GM19099 (cell line): ENCODE data around the gene HMOX2.

ENCODE experiments used
- POLR2A ChIP-seq: IDR thresholded peaks from 3 replicates; pipeline ENCODE4 v1.6.1; 2011; ENCODE audit warnings: low read depth; ENCODE audit not compliant: insufficient read length; ENCODE audit errors: extremely low read depth

HMOX2 gene

DNA sequence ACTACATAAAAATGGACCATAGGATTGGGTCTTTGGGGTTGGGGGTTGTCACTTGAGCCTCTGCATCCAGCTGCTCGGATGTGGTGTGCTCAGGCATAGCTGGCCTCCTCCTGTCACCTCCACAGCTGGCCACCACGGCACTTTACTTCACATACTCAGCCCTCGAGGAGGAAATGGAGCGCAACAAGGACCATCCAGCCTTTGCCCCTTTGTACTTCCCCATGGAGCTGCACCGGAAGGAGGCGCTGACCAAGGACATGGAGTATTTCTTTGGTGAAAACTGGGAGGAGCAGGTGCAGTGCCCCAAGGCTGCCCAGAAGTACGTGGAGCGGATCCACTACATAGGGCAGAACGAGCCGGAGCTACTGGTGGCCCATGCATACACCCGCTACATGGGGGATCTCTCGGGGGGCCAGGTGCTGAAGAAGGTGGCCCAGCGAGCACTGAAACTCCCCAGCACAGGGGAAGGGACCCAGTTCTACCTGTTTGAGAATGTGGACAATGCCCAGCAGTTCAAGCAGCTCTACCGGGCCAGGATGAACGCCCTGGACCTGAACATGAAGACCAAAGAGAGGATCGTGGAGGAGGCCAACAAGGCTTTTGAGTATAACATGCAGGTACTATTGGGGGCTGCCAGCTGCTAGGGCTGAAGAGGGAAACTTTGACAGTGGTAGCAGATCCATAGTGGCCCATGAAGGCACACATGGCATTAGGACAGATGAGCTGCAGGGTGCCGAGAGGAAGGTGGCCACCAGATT, 31.6 kb downstream of the HMOX2 start:
- TF ChIP-seq POLR2A, result no peak

DNA sequence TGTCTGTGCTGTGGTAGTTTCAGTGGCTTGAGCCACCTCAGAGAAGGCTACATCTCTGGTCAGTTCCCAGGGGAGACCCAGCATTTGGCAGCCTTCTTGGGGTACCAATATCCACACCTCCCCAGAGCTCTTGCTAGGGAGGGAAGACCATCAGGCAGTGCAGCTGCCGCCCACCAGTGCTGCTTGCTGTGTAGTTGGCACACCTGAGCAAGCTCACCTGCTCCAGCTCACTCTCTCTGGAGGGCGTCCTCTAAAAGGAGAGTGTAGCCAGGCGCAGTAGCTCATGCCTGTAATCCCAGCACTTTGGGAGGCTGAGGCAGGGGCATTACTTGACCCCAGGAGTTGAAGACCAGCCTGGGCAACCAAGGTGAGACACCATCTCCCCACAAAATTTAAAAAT, 32.6 kb downstream of the HMOX2 start:
- no peak for TF ChIP-seq POLR2A

GRCh38 chr16:4509420-4509819, 33.2 kb downstream of the HMOX2 start:
- no peak for TF ChIP-seq POLR2A

DNA sequence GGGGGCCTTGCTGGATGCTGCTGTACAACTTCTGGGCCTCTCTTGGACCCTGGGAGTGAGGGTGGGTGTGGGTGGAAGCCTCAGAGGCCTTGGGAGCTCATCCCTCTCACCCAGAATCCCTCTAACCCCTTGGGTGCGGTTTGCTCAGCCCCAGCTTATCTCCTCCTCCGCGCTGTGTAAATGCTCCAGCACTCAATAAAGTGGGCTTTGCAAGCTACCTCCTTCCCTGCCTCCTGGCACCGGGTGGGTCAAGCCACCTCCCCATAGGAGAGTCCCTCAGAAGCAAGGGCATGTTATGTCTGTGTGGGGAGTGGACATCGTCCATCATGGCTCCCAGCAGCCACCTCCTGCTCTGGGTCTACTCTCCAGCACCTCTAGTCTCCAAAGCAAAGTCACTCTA, 33.9 kb downstream of the HMOX2 start:
- no peak for TF ChIP-seq POLR2A

GRCh38 chr16:4510747-4511426, 34.7 kb downstream of the HMOX2 start:
- no peak for TF ChIP-seq POLR2A

GRCh38 chr16:4511441-4512082, 35.4 kb downstream of the HMOX2 start:
- no peak for TF ChIP-seq POLR2A

DNA sequence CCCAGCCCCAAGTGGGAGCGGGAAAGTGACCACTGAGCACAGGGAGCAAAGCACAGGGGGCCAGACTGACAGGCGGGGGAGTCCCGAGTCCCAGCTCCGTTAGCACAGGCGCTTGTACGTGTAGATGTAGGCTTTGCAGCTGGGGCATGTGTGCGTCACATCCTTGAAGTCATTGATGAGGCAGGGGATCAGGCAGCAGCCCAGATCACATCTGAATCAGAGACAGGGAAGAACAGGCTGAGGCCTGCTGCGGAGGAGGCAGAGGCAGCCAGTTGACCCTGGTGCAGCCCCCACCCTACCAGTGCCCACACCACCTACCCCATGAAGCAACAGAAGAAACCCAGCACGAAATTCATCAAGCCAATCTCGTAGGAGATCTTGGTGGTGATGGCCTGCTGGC, 36.3 kb downstream of the HMOX2 start:
- TF ChIP-seq POLR2A, result no peak

DNA sequence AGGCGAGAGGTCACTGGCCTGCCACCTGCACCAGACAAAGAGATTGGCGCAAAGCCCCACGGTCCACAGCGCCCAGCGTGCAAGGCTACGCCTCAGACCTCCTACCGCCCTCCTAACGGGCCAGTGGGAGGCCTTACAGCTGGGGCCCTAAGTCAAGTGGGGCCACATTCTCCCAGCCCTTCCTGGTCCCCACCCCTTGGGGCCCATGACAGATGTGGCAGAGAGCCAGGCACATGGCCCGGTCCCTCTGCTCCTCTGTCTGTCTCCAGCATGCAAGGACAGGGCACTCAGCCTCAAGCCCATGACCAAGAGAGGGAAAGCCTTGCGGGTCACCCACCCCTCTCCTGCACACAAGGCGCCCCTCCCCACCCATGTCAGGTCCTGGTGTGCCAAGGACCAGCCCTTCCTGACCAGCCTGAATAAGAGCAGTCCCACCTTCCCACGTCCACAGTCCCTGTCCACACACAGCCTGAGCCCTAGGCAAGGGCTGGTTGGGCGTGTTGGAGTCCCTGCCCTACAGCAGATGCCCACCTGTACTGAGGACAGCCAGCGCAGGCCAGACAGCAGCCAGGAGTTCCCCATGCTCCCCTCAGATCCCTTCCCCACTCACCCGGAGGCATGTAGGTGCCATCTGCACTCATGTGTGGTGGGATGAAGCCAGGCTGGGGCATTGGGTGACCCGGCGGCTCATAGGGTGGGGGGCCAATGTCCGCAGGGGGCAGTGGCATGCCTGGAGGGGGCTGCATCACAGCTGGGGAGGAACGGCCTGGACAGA, 37.1 kb downstream of the HMOX2 start:
- TF ChIP-seq POLR2A, result no peak

DNA sequence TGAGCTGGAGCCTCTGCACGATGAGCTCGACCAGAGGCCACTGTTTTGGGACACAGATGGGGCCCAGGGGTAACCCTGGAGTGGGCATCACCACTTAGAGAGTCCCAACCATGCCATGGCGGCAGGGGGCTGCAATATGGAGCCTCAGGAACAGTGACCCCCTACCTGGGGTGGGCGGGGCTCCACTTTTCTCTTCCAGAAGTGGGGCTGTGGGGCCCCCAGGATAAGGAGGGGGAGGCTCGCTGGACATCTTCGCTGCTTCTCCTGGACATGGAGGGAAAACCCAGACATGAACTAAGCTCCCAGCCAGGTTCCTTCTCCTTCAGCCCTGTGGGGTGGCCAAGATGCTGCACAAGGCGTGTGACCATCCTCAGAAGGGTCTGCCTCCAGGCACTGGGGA, 37.7 kb downstream of the HMOX2 start:
- no peak for TF ChIP-seq POLR2A

- TF ChIP-seq POLR2A, result no peak
Observed at GRCh38 chr16:4514606-4515005, 38.4 kb downstream of the HMOX2 start.

DNA sequence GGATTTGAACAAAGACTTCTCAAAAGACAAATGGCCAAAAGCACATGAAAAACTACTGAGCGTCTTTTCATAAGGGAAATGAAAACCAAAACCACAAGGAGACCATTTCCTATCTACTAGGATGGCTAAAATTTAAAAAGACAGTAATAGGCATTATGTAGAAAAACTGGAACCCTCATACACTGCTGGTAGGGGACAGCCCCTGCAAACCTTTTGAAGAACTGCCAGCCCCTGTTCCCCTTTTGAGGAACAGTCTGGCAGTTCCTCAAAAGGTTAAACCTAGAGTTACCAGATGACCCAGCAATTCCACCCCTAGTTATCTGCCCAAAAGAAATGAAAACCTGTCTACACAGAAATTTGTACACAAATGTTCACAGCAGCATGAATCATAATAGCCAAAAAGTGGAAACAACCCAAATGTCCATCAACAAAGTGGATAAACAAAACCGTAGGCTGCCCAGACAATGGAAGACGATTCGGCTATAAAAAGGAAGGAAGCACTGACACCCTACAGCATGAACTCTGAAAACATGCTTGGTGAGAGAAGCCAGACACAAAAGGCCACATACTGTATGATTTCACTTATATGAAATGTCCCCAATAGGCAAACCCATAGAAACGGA, 39.5 kb downstream of the HMOX2 start:
- no peak for TF ChIP-seq POLR2A

DNA sequence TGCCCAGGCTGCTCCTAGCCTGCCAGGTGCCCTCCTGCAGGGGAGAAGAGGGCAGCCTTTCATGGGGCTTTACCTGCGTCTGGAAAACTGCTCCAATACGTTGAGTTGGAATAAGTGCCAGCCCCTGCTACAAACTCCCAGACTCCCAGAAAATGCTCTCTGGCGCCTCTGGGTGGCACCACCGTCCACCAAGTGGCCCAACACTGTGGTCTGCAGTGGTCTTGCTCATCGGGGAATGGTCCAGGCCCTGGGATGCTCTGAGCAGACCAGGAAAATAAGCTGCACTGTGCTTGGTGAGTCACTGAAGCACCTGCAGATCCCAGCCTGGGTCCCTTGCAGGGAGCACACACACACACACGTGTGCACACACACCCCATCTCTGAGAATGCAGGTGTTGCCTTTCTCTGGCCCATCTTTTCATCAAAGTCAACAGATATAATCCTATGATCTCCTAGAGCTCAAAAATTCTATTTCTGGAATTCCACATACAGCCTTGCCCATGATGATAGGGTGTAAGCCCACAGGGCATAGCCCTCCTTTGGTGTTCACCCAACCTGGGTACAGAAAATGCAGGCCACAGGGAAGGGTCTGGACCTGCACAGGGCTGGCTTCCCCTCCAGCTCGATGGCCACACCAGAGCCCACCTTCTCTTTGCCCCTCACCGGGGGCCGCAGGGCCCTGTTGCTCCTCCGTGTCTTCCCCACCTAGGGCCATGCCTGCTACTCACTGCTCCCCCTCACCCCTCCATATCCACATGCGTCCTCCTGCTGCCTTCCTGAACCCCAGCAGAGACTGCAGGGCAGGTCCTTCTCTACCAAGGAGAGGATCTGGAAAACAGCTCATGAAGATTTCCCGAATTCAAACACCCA, 41.8 kb downstream of the HMOX2 start:
- TF ChIP-seq POLR2A, result no peak

DNA sequence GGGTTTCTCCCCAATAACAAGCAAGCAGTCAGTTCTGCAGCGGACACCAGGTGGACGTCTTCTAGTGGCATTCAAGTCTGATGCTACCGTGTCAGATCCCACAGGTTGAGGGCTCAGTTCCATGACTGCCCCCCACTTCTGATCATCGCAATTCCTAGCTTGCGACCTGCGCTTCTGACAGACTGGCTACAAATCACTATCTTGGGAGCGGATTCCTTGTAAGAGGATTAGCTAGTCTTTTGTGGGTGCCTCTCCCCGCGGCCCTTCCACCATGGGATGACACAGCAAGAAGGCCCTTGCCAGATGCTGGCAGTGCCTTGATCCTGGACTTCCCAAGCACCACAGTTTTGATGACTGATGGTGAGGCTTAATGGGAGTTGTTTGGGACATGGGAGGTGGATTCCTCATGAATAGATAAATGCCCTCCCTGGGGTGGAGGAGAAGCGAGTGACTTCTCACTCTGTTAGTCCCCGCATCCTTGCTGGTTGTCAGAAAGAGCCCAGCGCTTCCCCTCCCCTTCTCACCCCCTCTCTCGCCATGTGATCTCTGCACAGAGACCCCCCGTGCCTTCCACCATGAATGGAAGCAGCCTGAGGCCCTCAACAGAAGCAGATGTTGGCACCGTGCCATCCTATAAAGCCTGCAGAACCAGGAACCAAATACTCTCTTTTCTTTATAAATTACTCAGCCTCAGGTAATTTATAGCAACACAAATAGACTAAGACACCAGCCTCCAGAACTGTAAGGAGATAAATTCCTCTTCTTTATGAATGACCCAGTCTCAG, 43.3 kb downstream of the HMOX2 start:
- no peak for TF ChIP-seq POLR2A
